ENCODE results near the gene ADAMTSL5.

DNA sequence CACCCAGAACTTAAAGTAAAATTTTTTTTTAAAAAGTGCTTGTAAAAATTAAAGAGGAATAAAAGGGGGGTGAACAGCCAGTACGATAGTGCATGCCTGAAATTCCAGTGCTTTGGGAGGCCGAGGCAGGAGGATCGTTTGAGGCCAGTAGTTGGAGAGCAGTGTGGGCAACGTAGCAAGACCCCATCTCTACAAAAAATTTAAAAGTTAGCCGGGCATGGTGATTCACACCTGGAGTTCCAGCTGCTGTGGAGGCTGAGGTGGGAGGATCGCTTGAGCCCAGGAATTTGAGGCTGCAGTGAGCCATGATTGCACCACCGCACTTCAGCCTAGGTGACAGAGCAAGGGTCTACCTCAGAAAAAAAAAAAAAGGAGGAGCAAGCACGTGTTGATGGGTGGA is 7.8 kb downstream of the ADAMTSL5 start:
- TF ChIP-seq, protein P1, sequence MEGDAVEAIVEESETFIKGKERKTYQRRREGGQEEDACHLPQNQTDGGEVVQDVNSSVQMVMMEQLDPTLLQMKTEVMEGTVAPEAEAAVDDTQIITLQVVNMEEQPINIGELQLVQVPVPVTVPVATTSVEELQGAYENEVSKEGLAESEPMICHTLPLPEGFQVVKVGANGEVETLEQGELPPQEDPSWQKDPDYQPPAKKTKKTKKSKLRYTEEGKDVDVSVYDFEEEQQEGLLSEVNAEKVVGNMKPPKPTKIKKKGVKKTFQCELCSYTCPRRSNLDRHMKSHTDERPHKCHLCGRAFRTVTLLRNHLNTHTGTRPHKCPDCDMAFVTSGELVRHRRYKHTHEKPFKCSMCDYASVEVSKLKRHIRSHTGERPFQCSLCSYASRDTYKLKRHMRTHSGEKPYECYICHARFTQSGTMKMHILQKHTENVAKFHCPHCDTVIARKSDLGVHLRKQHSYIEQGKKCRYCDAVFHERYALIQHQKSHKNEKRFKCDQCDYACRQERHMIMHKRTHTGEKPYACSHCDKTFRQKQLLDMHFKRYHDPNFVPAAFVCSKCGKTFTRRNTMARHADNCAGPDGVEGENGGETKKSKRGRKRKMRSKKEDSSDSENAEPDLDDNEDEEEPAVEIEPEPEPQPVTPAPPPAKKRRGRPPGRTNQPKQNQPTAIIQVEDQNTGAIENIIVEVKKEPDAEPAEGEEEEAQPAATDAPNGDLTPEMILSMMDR (IDR thresholded peaks at IDR 0.05) = no peak
- no peak for TF ChIP-seq POLR2A (IDR thresholded peaks at IDR 0.05)
